ENCODE data around the gene SUPT20HL2. TPM values are rescaled to one million over a fixed set of nuclear protein-coding genes. Genes with fewer than 3 reads are reported as not detected.

Gene SUPT20HL2
- total RNA-seq, 2 donors from 2014 or later, result 0.14 to 10.5 TPM

DNA sequence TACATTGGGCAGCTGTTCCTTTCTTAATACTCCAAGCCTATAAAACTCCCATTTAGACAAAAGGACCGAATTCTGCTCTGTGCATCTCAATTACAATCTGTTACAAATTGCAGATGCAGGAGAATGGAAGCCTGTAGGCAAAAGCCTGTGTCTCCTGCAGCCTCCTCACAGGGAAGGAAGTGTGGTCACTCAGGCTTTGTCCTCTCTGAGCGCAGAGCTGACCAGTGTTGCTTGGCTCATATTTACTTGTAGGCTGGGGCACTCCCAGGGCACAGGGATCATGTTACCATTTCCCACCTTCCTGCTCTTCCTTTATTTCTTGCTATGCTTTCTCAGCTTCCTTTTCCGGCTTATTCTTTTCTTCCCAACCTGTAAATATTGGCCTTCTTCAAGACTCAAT lies 15.7 kb downstream of the SUPT20HL2 start:
- Histone ChIP-seq H3K4me3 (no peak overlapping the region), H3K4me1 (replicated peaks) (no peaks in the 10 kb centered on the region), H3K27me3 (replicated peaks; ENCODE audit: insufficient read depth) (no peaks in the 10 kb centered on the region), H3K36me3 (no peaks in the 10 kb centered on the region), H3K9me3 (no peaks in the 10 kb centered on the region), H3K27ac (no peak overlapping the region)
- intact Hi-C loops (cut with DNase I), result no loop called here
- TF ChIP-seq POLR2A (IDR thresholded peaks at IDR 0.05) (no peak), POLR2AphosphoS5 (IDR thresholded peaks at IDR 0.05) (no peak)
- TF ChIP-seq, protein P1, sequence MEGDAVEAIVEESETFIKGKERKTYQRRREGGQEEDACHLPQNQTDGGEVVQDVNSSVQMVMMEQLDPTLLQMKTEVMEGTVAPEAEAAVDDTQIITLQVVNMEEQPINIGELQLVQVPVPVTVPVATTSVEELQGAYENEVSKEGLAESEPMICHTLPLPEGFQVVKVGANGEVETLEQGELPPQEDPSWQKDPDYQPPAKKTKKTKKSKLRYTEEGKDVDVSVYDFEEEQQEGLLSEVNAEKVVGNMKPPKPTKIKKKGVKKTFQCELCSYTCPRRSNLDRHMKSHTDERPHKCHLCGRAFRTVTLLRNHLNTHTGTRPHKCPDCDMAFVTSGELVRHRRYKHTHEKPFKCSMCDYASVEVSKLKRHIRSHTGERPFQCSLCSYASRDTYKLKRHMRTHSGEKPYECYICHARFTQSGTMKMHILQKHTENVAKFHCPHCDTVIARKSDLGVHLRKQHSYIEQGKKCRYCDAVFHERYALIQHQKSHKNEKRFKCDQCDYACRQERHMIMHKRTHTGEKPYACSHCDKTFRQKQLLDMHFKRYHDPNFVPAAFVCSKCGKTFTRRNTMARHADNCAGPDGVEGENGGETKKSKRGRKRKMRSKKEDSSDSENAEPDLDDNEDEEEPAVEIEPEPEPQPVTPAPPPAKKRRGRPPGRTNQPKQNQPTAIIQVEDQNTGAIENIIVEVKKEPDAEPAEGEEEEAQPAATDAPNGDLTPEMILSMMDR (IDR thresholded peaks at IDR 0.05), result no peak
- no peak for DNase-seq (ENCODE audit: low spot score)
- 45% methylated on average over 3 of the region's 3 CpGs for WGBS

DNA sequence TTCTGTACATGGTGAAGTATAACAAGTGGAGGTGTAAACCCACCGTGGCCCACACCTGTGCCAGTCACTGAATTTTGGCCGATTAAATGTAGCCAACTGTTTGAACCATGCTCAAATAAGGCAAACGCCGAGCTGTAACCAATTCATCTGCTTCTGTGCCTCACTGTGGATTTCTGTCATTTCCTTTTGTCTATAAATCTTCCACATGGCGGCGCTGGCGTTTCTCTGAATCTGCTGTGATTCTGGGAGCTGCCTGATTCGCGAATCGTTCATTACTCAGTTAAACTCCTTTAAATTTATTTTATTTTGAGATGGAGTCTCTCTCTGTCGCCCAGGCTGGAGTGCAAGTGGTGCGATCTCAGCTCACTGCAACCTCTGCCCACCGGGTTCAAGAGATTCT lies 19.2 kb downstream of the SUPT20HL2 start:
- intact Hi-C loops (cut with DNase I), result no loop called here
- 61% methylated on average over 13 of the region's 13 CpGs for WGBS
- Histone ChIP-seq H3K27me3 (replicated peaks; ENCODE audit: insufficient read depth) (no peaks in the 10 kb centered on the region), H3K9me3 (no peaks in the 10 kb centered on the region), H3K4me1 (replicated peaks) (no peaks in the 10 kb centered on the region), H3K27ac (no peak overlapping the region), H3K4me3 (no peak overlapping the region), H3K36me3 (no peaks in the 10 kb centered on the region)
- TF ChIP-seq POLR2AphosphoS5 (IDR thresholded peaks at IDR 0.05) (no peak), POLR2A (IDR thresholded peaks at IDR 0.05) (no peak)
- TF ChIP-seq, protein P1 (IDR thresholded peaks at IDR 0.05), result no peak
- no peak for DNase-seq (ENCODE audit: low spot score)

DNA sequence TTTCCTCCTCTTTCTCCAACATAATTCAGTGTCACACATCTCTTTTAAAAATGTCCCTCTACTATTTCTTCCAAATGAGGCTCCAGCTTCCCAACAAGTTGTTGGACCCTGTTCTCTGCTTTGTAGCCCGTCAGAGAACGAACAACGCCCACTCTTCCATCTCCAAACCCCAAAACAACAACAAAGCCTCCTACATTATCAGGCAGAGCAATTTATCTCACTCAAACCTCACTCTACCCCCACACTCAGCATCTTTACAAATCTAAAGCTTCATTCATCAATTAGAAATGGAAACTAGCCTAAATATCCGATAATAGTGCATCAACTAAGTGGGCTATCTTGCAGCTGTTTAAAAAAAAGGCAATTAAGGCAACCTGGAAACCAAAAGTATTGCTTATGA lies 20.5 kb downstream of the SUPT20HL2 start:
- no peak overlapping the region for H3K27ac ChIP-seq
- H3K27me3 ChIP-seq (replicated peaks; ENCODE audit: insufficient read depth), result no peaks in the 10 kb centered on the region

DNA sequence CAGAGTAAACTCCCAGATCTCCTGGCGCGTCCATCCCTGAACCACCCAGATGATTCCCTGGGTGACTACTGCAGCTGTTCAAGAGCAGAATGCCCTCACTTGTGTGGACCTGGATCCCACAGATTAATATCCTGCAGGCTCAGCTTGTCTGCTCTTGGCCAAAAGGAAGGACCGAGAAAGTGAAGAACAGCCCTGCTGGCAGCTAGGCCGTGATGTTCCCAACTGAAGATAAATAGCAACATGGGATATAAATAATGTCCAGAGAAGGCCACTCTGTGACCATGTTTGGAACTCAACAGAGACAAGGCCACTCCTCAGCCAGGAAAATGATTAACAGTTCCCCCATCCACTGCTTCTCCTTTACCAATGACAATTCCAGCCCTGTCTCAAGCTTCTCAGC lies 21.5 kb downstream of the SUPT20HL2 start:
- Histone ChIP-seq H3K27me3 (replicated peaks; ENCODE audit: insufficient read depth) (no peaks in the 10 kb centered on the region), H3K27ac (peak overlapping the region in 1 of 2 donors; percentile 15), H3K36me3 (no peaks in the 10 kb centered on the region), H3K4me1 (replicated peaks) (no peaks in the 10 kb centered on the region), H3K9me3 (no peaks in the 10 kb centered on the region), H3K4me3 (no peak overlapping the region)
- intact Hi-C loops (cut with DNase I), result no loop called here
- DNase-seq (ENCODE audit: low spot score), result no peak
- WGBS, result 74% methylated on average over 4 of the region's 4 CpGs
- TF ChIP-seq POLR2A (IDR thresholded peaks at IDR 0.05) (no peak), POLR2AphosphoS5 (IDR thresholded peaks at IDR 0.05) (peak; percentile 10)
- TF ChIP-seq, protein P1 (IDR thresholded peaks at IDR 0.05), result no peak

More for the DNA sequence above, 20.5 kb downstream of the SUPT20HL2 start:
- WGBS, result 89% methylated on average over 4 of the region's 4 CpGs
- intact Hi-C loops (cut with DNase I), result no loop called here
- Histone ChIP-seq H3K4me3 (no peak overlapping the region), H3K9me3 (no peaks in the 10 kb centered on the region), H3K4me1 (replicated peaks) (no peaks in the 10 kb centered on the region), H3K36me3 (no peaks in the 10 kb centered on the region)
- no peak for TF ChIP-seq POLR2A (IDR thresholded peaks at IDR 0.05)
- TF ChIP-seq POLR2AphosphoS5 (IDR thresholded peaks at IDR 0.05), result no peak
- TF ChIP-seq, protein P1 (IDR thresholded peaks at IDR 0.05), result no peak
- DNase-seq (ENCODE audit: low spot score), result no peak

DNA sequence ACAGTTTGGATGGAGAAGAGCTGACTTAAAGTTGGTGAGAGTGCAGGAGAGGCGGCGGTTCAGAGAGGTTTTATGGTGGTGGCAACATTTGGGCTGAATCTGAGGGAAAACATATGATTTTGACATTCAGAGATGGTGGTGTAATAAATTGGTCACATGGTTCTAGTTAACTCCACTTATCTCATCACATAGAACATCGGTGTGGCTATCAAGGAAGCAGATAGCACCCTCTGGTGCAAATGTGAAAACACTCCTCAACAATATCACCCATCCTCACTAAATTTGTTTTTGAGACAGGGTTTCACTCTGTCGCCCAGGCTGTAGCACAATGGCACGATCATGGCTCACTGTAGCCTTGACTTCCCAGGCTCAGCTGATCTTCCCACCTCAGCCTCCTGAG lies 28.8 kb downstream of the SUPT20HL2 start:
- H3K36me3 ChIP-seq, result no peaks in the 10 kb centered on the region
- DNase-seq (ENCODE audit: low spot score), result no peak
- WGBS, result 89% methylated on average over 5 of the region's 5 CpGs
- no peaks in the 10 kb centered on the region for H3K9me3 ChIP-seq
- no peak overlapping the region for H3K27ac ChIP-seq
- intact Hi-C loops (cut with DNase I), result no loop called here
- no peak overlapping the region for H3K4me3 ChIP-seq
- H3K4me1 ChIP-seq (replicated peaks), result no peaks in the 10 kb centered on the region
- TF ChIP-seq POLR2A (IDR thresholded peaks at IDR 0.05), result no peak
- TF ChIP-seq, protein P1 (IDR thresholded peaks at IDR 0.05), result no peak
- no peak for TF ChIP-seq POLR2AphosphoS5 (IDR thresholded peaks at IDR 0.05)
- no peaks in the 10 kb centered on the region for H3K27me3 ChIP-seq (replicated peaks; ENCODE audit: insufficient read depth)
